Ovary (tissue), 3 donors: ENCODE data around the gene RAB31.

Experiments
- EP300 ChIP-seq: sonication (generic); formaldehyde crosslinking; IDR thresholded peaks from one replicate; pipeline ENCODE4 v1.6.1; 2017; ENCODE audit warnings: antibody characterized with exemption
- TF ChIP-seq, protein P1 (sequence below), 3 donors: fragments of 450-650 bp in 2 of 3; fragments of 200-600 bp in 1 of 3; IDR thresholded peaks; one replicate each; pipeline versions ENCODE4 v1.5.1 to v1.8.0; 2016 to 2022; ENCODE audit warnings: antibody characterized with exemption in 3 of 3, mild to moderate bottlenecking in 1 of 3
- donor health status: DM: no; HTN: no; CAD: no.

DNA sequence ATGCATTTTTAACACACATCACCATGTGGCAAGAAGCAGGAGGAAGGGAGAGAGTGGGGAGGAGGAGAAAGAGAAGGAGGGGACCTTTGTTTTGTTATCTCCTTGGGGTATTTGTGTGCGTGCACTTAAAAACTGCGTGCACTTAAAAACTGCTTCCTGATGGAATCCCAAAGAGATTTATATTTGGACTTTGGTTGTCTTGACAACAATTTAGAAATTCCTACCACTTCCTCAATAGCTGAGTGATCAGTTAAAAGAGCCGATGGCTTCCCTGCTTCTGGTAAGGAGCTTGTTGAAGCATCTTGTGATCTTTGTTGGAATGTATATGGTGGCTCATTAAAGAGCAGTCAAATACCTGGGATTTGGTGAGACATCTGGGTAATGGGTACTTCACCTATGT lies 4.5 kb downstream of the RAB31 start:
- no peak for TF ChIP-seq EP300
- TF ChIP-seq, protein P1, sequence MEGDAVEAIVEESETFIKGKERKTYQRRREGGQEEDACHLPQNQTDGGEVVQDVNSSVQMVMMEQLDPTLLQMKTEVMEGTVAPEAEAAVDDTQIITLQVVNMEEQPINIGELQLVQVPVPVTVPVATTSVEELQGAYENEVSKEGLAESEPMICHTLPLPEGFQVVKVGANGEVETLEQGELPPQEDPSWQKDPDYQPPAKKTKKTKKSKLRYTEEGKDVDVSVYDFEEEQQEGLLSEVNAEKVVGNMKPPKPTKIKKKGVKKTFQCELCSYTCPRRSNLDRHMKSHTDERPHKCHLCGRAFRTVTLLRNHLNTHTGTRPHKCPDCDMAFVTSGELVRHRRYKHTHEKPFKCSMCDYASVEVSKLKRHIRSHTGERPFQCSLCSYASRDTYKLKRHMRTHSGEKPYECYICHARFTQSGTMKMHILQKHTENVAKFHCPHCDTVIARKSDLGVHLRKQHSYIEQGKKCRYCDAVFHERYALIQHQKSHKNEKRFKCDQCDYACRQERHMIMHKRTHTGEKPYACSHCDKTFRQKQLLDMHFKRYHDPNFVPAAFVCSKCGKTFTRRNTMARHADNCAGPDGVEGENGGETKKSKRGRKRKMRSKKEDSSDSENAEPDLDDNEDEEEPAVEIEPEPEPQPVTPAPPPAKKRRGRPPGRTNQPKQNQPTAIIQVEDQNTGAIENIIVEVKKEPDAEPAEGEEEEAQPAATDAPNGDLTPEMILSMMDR (IDR thresholded peaks at IDR 0.05), result no peak
